ENCODE data around the gene ARHGAP1.
"Not testable (repeated sequence)": the region's sequence is repeated elsewhere in the genome, so short reads cannot be mapped to it uniquely, and the experiment has no call there.

Gene ARHGAP1

GRCh38 chr11:46718155-46719019 is 18.0 kb upstream of the ARHGAP1 start:
- H3K27me3 ChIP-seq (ENCODE audit: insufficient read depth, poor library complexity, severe bottlenecking): no peaks in the 10 kb centered on the region
- no peak overlapping the region for H3K4me3 ChIP-seq (replicated peaks; ENCODE audit: insufficient read depth, low read length)
- H3K27ac ChIP-seq (replicated peaks): no peak overlapping the region
- TF ChIP-seq CTCF (IDR thresholded peaks at IDR 0.05; ENCODE audit: insufficient read depth, low read length) (no peak), SPI1 (IDR thresholded peaks at IDR 0.05; ENCODE audit: borderline replicate concordance, low read depth) (no peak), POLR2AphosphoS5 (IDR thresholded peaks at IDR 0.05; ENCODE audit: low read depth) (no peak), GABPA (IDR thresholded peaks at IDR 0.05; ENCODE audit: low read depth) (no peak), REST (IDR thresholded peaks at IDR 0.05; ENCODE audit: insufficient replicate concordance, low read depth) (no peak)
- DNase-seq (ENCODE audit: low read depth in 1 of 2, low spot score in 1 of 2): no peak

- not testable (repeated sequence) for H3K27me3 ChIP-seq (ENCODE audit: insufficient read depth, poor library complexity, severe bottlenecking); DNase-seq (ENCODE audit: low read depth in 1 of 2, low spot score in 1 of 2); H3K27ac ChIP-seq (replicated peaks); H3K4me3 ChIP-seq (replicated peaks; ENCODE audit: insufficient read depth, low read length)
Measured at GRCh38 chr11:46717825-46718154, 17.4 kb upstream of the ARHGAP1 start.

GRCh38 chr11:46712874-46713576 is 12.6 kb upstream of the ARHGAP1 start:
- Histone ChIP-seq H3K4me3 (replicated peaks; ENCODE audit: insufficient read depth, low read length) (no peak overlapping the region), H3K27me3 (ENCODE audit: insufficient read depth, poor library complexity, severe bottlenecking) (no peaks in the 10 kb centered on the region), H3K27ac (replicated peaks) (no peak overlapping the region)
- no peak for TF ChIP-seq POLR2AphosphoS5 (IDR thresholded peaks at IDR 0.05; ENCODE audit: low read depth)
- no peak for TF ChIP-seq SPI1 (IDR thresholded peaks at IDR 0.05; ENCODE audit: borderline replicate concordance, low read depth)
- TF ChIP-seq CTCF (IDR thresholded peaks at IDR 0.05; ENCODE audit: insufficient read depth, low read length): no peak
- TF ChIP-seq GABPA (IDR thresholded peaks at IDR 0.05; ENCODE audit: low read depth): no peak
- no peak for TF ChIP-seq REST (IDR thresholded peaks at IDR 0.05; ENCODE audit: insufficient replicate concordance, low read depth)
- no peak for DNase-seq (ENCODE audit: low read depth in 1 of 2, low spot score in 1 of 2)

GRCh38 chr11:46711303-46711702 is 10.9 kb upstream of the ARHGAP1 start:
- no peak for DNase-seq (ENCODE audit: low read depth in 1 of 2, low spot score in 1 of 2)
- Histone ChIP-seq H3K27me3 (ENCODE audit: insufficient read depth, poor library complexity, severe bottlenecking) (no peaks in the 10 kb centered on the region), H3K27ac (replicated peaks) (no peak overlapping the region), H3K4me3 (replicated peaks; ENCODE audit: insufficient read depth, low read length) (no peak overlapping the region)
- no peak for TF ChIP-seq REST (IDR thresholded peaks at IDR 0.05; ENCODE audit: insufficient replicate concordance, low read depth)
- TF ChIP-seq GABPA (IDR thresholded peaks at IDR 0.05; ENCODE audit: low read depth): no peak
- TF ChIP-seq CTCF (IDR thresholded peaks at IDR 0.05; ENCODE audit: insufficient read depth, low read length): no peak
- no peak for TF ChIP-seq SPI1 (IDR thresholded peaks at IDR 0.05; ENCODE audit: borderline replicate concordance, low read depth)
- TF ChIP-seq POLR2AphosphoS5 (IDR thresholded peaks at IDR 0.05; ENCODE audit: low read depth): no peak
